ENCODE results near the gene DEFB114. TPM values are rescaled to one million over a fixed set of nuclear protein-coding genes. Genes with fewer than 3 reads are reported as not detected.

The DEFB114 gene
- total RNA-seq, 4 donors from 2014 or later: not detected

DNA sequence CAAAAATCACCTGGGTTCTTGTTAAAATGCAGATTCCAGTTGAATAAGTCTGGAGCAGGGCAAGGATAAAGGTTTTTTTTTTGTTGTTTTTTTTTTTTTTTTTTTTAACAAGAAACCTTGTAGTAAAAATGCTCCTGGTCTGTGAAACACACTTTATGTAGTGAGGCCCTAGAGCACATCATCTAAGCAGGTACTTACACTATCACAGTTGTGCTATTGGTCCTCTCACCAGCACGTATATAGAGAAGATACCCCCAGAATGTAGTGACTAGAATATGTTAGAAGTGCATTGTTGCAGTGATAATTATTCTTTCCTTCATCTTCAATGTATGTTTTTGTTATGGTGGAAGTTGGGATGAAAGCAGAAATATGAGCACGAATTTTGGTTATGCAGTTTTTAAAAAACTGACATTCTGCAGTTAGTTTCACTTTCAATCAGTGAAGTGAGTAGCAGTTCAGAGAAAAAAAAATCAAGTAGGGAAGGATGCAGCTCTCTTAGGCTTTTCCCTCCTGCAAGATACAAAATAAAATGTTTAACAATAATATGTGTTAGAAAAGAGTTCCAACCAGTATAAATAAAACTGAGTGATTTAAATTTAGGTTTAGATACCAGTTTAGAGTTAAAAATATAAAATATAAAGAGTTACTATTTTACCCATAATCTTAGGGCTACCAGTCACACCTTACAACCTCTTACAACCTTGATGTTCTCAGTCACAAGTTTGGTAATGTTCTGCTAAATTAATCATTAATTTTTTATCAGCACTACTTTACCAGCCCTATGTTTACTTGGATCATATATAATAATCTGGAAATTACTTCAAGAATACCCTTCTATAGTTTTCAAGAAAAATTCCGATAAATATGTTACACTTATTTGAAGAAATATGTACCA is 14.6 kb upstream of the DEFB114 start:
- DNase-seq (no peak), ATAC-seq (no peak)
- in situ Hi-C loops (cut with MboI; ENCODE audit: low sequenced_read_pairs in 4 of 4): no loop called here
- intact Hi-C loops (cut with DNase I; ENCODE audit: low total_unique reads): no loop called here
- Histone ChIP-seq H3K27me3 (no peaks in the 10 kb centered on the region), H3K4me3 (no peak overlapping the region), H3K9me3 (no peaks in the 10 kb centered on the region), H3K36me3 (no peaks in the 10 kb centered on the region), H3K4me1 (no peaks in the 10 kb centered on the region), H3K27ac (no peak overlapping the region)
- TF ChIP-seq, protein P1, sequence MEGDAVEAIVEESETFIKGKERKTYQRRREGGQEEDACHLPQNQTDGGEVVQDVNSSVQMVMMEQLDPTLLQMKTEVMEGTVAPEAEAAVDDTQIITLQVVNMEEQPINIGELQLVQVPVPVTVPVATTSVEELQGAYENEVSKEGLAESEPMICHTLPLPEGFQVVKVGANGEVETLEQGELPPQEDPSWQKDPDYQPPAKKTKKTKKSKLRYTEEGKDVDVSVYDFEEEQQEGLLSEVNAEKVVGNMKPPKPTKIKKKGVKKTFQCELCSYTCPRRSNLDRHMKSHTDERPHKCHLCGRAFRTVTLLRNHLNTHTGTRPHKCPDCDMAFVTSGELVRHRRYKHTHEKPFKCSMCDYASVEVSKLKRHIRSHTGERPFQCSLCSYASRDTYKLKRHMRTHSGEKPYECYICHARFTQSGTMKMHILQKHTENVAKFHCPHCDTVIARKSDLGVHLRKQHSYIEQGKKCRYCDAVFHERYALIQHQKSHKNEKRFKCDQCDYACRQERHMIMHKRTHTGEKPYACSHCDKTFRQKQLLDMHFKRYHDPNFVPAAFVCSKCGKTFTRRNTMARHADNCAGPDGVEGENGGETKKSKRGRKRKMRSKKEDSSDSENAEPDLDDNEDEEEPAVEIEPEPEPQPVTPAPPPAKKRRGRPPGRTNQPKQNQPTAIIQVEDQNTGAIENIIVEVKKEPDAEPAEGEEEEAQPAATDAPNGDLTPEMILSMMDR (IDR thresholded peaks at IDR 0.05 in 4 of 5, conservative IDR thresholded peaks at IDR 0.05 in 1 of 5): no peak
- no peak for TF ChIP-seq POLR2A (IDR thresholded peaks at IDR 0.05)

DNA sequence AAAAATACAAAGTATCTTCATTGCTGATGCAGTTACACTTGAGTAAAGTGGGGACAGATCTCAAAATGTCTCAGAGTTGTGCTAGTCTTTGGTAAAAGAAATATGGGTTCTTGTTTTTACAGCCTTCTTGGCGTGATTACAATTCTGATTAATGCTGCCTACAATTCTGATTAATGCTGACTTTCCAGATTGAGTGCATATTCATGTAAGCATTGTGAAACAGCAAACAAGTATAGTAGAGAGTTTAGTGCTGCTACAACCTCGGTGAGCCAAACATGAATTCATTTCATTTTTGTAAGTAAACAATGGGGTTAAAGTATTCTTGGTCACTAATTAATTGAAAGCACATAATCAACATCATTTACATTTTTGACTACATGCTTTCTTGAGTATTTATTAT is 5.6 kb upstream of the DEFB114 start, which contains the start of gene DEFB113:
TSS of gene DEFB113 (minus strand) at position 21 of the 400 bp plus-strand sequence. CDS start at position 21, 0 bp downstream.
- Histone ChIP-seq H3K4me3 (no peak within 1 kb of the TSS), H3K27me3 (no peaks in the 10 kb centered on the region), H3K9me3 (no peaks in the 10 kb centered on the region), H3K36me3 (no peaks in the 10 kb centered on the region), H3K27ac (no peak within 1 kb of the TSS), H3K4me1 (no peaks in the 10 kb centered on the region)
- in situ Hi-C loops (cut with MboI; ENCODE audit: low sequenced_read_pairs in 4 of 4): no loop called here
- no peak for TF ChIP-seq POLR2A (IDR thresholded peaks at IDR 0.05)
- TF ChIP-seq, protein P1 (IDR thresholded peaks at IDR 0.05 in 4 of 5, conservative IDR thresholded peaks at IDR 0.05 in 1 of 5): no peak
- ATAC-seq (no peak), DNase-seq (no peak)
- intact Hi-C loops (cut with DNase I; ENCODE audit: low total_unique reads): no loop called here

DNA sequence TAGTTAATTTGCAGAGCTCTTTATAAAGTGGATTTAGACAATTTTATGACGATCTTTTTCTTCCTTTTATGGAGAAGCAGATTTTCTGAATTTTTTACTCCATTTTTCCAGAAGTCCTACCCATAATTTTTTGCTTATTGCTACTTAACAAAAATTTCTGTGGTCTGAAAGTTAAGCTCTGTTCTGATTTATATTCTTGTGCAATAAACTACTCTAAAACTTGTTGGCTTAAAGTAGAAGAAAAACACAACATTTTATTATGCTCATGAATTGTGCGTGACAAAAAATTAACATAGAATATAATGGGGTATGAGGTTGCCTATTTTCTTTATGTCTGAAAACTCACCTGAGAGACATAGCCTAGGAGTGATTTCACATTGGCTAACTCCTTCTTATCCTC is 2.9 kb upstream of the DEFB114 start:
- ATAC-seq (no peak), DNase-seq (no peak)
- Histone ChIP-seq H3K9me3 (no peaks in the 10 kb centered on the region), H3K27ac (no peak overlapping the region), H3K36me3 (no peaks in the 10 kb centered on the region), H3K4me1 (no peaks in the 10 kb centered on the region), H3K4me3 (no peak overlapping the region), H3K27me3 (no peaks in the 10 kb centered on the region)
- TF ChIP-seq POLR2A (IDR thresholded peaks at IDR 0.05): no peak
- TF ChIP-seq, protein P1 (IDR thresholded peaks at IDR 0.05 in 4 of 5, conservative IDR thresholded peaks at IDR 0.05 in 1 of 5): no peak
- intact Hi-C loops (cut with DNase I; ENCODE audit: low total_unique reads): no loop called here
- in situ Hi-C loops (cut with MboI; ENCODE audit: low sequenced_read_pairs in 4 of 4): no loop called here

DNA sequence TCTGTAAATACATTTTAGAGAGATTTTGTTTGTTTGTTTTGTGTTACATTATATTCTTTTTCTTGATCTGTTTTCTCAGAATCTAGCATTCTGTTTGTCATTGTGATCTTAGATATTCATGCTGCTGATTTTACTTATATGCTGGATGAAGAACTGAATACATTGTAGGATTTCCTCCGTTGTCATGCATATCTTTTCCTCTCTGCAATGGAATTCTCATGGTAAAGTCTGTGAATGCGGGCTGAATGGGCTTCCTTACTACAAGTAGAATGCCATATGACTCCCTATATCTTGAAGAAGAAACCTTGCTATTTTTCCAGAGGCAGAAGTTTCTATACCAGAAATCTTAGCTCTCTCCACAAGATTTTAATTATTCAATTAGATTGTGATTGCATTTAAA is 2.4 kb upstream of the DEFB114 start:
- ATAC-seq: no peak
- Histone ChIP-seq H3K27me3 (no peaks in the 10 kb centered on the region), H3K4me3 (no peak overlapping the region), H3K9me3 (no peaks in the 10 kb centered on the region), H3K27ac (no peak overlapping the region), H3K4me1 (no peaks in the 10 kb centered on the region), H3K36me3 (no peaks in the 10 kb centered on the region)
- in situ Hi-C loops (cut with MboI; ENCODE audit: low sequenced_read_pairs in 4 of 4): no loop called here
- TF ChIP-seq POLR2A (IDR thresholded peaks at IDR 0.05): no peak
- intact Hi-C loops (cut with DNase I; ENCODE audit: low total_unique reads): no loop called here
- DNase-seq: no peak

DNA sequence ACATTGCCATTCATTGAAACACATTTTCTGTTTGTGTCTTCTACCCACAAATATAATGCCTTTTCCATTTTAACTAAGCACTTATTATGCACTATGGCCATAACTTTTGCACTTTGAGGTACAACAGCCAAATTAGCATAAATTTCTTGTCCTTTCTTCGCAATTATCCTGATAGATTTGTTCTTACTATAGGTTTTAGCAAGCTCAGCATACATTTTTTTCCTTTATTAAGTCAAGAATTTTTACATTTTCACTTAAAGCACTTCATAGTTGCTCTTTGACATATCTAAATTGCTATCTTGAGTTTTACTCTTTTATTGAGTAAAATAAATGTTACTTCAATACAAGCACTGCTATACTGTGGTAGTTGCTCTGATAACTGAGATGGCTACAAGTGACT is 5.8 kb downstream of the DEFB114 start:
- in situ Hi-C loops (cut with MboI; ENCODE audit: low sequenced_read_pairs in 4 of 4): no loop called here
- TF ChIP-seq POLR2A (IDR thresholded peaks at IDR 0.05): no peak
- TF ChIP-seq, protein P1 (IDR thresholded peaks at IDR 0.05 in 4 of 5, conservative IDR thresholded peaks at IDR 0.05 in 1 of 5): no peak

More for the DNA sequence above, 5.8 kb downstream of the DEFB114 start:
- intact Hi-C loops (cut with DNase I; ENCODE audit: low total_unique reads): no loop called here
- DNase-seq (no peak), ATAC-seq (no peak)
- no peak overlapping the region for H3K4me3 ChIP-seq
- H3K4me1 ChIP-seq: no peaks in the 10 kb centered on the region
- H3K36me3 ChIP-seq: no peaks in the 10 kb centered on the region
- H3K9me3 ChIP-seq: no peaks in the 10 kb centered on the region
- H3K27me3 ChIP-seq: no peaks in the 10 kb centered on the region
- no peak overlapping the region for H3K27ac ChIP-seq

All from gastrocnemius medialis (tissue), 4 donors.